K562 (cell line): Measurements from ENCODE around the gene TMEM131L. TPM values are rescaled to one million over a fixed set of nuclear protein-coding genes. Genes with fewer than 3 reads are reported as not detected.
A peak's percentile ranks its signal among the peaks of the same experiment; 100 is the strongest.

Experiments used
- ATAC-seq: fragments of 200-7000 bp; cut with Tn5 transposase; 3 replicates; pipeline ENCODE4 v1.9.1; 2020; ENCODE audit warnings: moderate library complexity
- BruUV-seq: library from RNA; stranded (reverse); fragments of 400-500 nt; replicated peaks from 2 replicates; lab custom pipeline; 2021; lab: Mats Ljungman, UMichigan
- CTCF ChIA-PET: fragments of 300-600 bp; formaldehyde crosslinking; extraction: SDS; loops from one replicate; lab custom pipeline; 2021; ENCODE audit warnings: low intra/inter-chr PET ratio; lab: Yijun Ruan, JAX
- POLR2A ChIA-PET: fragments of 300-600, 350-650 bp; sonication (Branson Sonifier 250); formaldehyde crosslinking; extraction: SDS; loops from one replicate; lab custom pipeline; 2021; ENCODE audit warnings: antibody characterized with exemption, inconsistent platforms; lab: Yijun Ruan, JAX
- DNase-seq, 4 experiments: peaks; one replicate each; pipeline versions ENCODE4 v3.0.0 to v3.0.0-alpha.2; 2011 to 2018; ENCODE audit warnings: low spot score in 3 of 4, mixed read lengths in 3 of 4; ENCODE audit errors: extremely low read depth in 1 of 4
- FAIRE-seq: peaks from 2 replicates; lab custom pipeline; 2011; peaks lifted over from hg19 to GRCh38; lab: Jason Lieb, UNC
- H2AFZ ChIP-seq: 2 replicates; pipeline ENCODE4 v1.6.0; 2011; ENCODE audit warnings: low read depth, low read length, control low read depth, inconsistent platforms
- H3K27ac ChIP-seq: fragments of 200-600 bp; 3 replicates; pipeline ENCODE4 v1.8.0; 2011; ENCODE audit warnings: low read depth, mild to moderate bottlenecking, control low read depth, inconsistent platforms, low read length, moderate library complexity, mixed read lengths; ENCODE audit errors: extremely low read depth
- H3K27me3 ChIP-seq, 2 experiments: fragments of 300-600 bp in 1 of 2; 2 replicates in 1 of 2; 3 replicates in 1 of 2; pipeline versions ENCODE4 v1.6.0 to v1.8.0; 2011; ENCODE audit warnings: inconsistent platforms in 2 of 2, low read length in 2 of 2, mild to moderate bottlenecking in 1 of 2, mixed read lengths in 1 of 2, moderate library complexity in 1 of 2; ENCODE audit not compliant: control insufficient read depth in 2 of 2, insufficient read depth in 2 of 2
- H3K36me3 ChIP-seq: fragments of 300-600 bp; 3 replicates; pipeline ENCODE4 v1.8.0; 2011; ENCODE audit warnings: mild to moderate bottlenecking, low read length, inconsistent platforms; ENCODE audit not compliant: control insufficient read depth, insufficient read depth
- H3K4me1 ChIP-seq, 2 experiments: fragments of 200-600 bp in 1 of 2; replicated peaks in 1 of 2; 2 replicates in 1 of 2; 3 replicates in 1 of 2; pipeline versions ENCODE4 v1.5.1 to v1.8.0; 2011; ENCODE audit warnings: inconsistent platforms in 2 of 2, low read length in 2 of 2, mild to moderate bottlenecking in 1 of 2, mixed read lengths in 1 of 2, moderate library complexity in 1 of 2; ENCODE audit not compliant: control insufficient read depth in 2 of 2, insufficient read depth in 2 of 2
- H3K4me2 ChIP-seq: 2 replicates; pipeline ENCODE4 v1.6.1; 2011; ENCODE audit warnings: low read length, control low read depth, inconsistent platforms, mixed read lengths; ENCODE audit not compliant: insufficient read depth
- H3K4me3 ChIP-seq: fragments of 200-600 bp; sonication (generic), shearing (Covaris generic); 2 replicates; pipeline ENCODE4 v1.5.1; 2016; ENCODE audit warnings: control low read depth, inconsistent platforms
- H3K79me2 ChIP-seq: fragments of 200-600 bp; 3 replicates; pipeline ENCODE4 v1.8.0; 2011; ENCODE audit warnings: low read length, inconsistent platforms; ENCODE audit not compliant: control insufficient read depth, insufficient read depth
- H3K9ac ChIP-seq, 2 experiments: 2 replicates each; pipeline versions ENCODE4 v1.6.0 to v1.6.1; 2011; ENCODE audit warnings: low read depth in 2 of 2, low read length in 2 of 2, control low read depth in 1 of 2, inconsistent platforms in 1 of 2, mild to moderate bottlenecking in 1 of 2, mixed read lengths in 1 of 2; ENCODE audit not compliant: insufficient read depth in 1 of 2
- H3K9me1 ChIP-seq: one replicate; pipeline ENCODE4 v1.6.0; 2011; ENCODE audit warnings: inconsistent platforms, mild to moderate bottlenecking, low read length, moderate library complexity; ENCODE audit not compliant: control insufficient read depth, insufficient read depth
- H3K9me3 ChIP-seq: replicated peaks from 2 replicates; pipeline ENCODE4 v1.5.1; 2011; ENCODE audit warnings: low read depth, low read length, inconsistent platforms; ENCODE audit not compliant: control insufficient read depth, insufficient read depth
- H4K20me1 ChIP-seq: replicated peaks from 2 replicates; pipeline ENCODE4 v1.6.1; 2011; ENCODE audit warnings: low read length, inconsistent platforms, mixed read lengths; ENCODE audit not compliant: control insufficient read depth, insufficient read depth
- FOXP1 ChIP-seq: sonication (generic); formaldehyde crosslinking; IDR thresholded peaks from 2 replicates; pipeline ENCODE4 v1.8.0; 2022; ENCODE audit warnings: mild to moderate bottlenecking, missing genetic modification reagents
- GABPA ChIP-seq: fragments of 200-800 bp; sonication (Bioruptor generic); conservative IDR thresholded peaks from 2 replicates; pipeline ENCODE4 v1.6.1; 2016; ENCODE audit warnings: low read depth, missing genetic modification characterization, missing compliant biosample characterization
- HSF4 ChIP-seq: fragments of 250-450 bp; sonication (Bioruptor Pico); IDR thresholded peaks from 2 replicates; pipeline ENCODE4 v2.1.2; 2022; ENCODE audit warnings: mild to moderate bottlenecking, moderate library complexity, borderline replicate concordance
- NFRKB ChIP-seq: fragments of 450-650 bp; IDR thresholded peaks from 2 replicates; pipeline ENCODE4 v1.6.1; 2016; ENCODE audit warnings: low read depth
- SRSF3 ChIP-seq: fragments of 200-400 bp; formaldehyde crosslinking; IDR thresholded peaks from 2 replicates; pipeline ENCODE4 v1.6.1; 2016; ENCODE audit warnings: mild to moderate bottlenecking, low read length, moderate library complexity; ENCODE audit not compliant: insufficient read depth
- ZBTB7A ChIP-seq: IDR thresholded peaks from 2 replicates; pipeline ENCODE4 v1.6.1; 2011; ENCODE audit warnings: low read depth, mild to moderate bottlenecking, low read length, moderate library complexity, borderline replicate concordance; ENCODE audit not compliant: control insufficient read depth
- ZFX ChIP-seq: sonication (generic); formaldehyde crosslinking; IDR thresholded peaks from 2 replicates; pipeline ENCODE4 v1.8.0; 2022; ENCODE audit warnings: mild to moderate bottlenecking, missing genetic modification reagents, moderate library complexity
- WGBS: fragments of 100-300 bp; shearing (Covaris generic); methylation state at CpG from one replicate; pipeline ENCODE4 v1.1.6; 2016; ENCODE audit warnings: low coverage, mixed read lengths; ENCODE audit not compliant: insufficient coverage; ENCODE audit errors: missing lambda C conversion rate; 5-methylcytosine and 5-hydroxymethylcytosine counted together
- in situ Hi-C: fragments of 300-500 bp; cut with MboI; formaldehyde crosslinking; loops from 4 replicates; pipeline ENCODE4 v1.15.0; 2018; ENCODE audit warnings: inconsistent platforms, mixed read lengths
- intact Hi-C: fragments of 100-400 bp; cut with micrococcal nuclease; formaldehyde crosslinking; loops from 2 replicates; pipeline ENCODE4 v1.14.2; 2022
- polyA plus RNA-seq, 8 experiments: library from polyadenylated mRNA; depleted of rRNA in 4 of 8; stranded (reverse) in 5 of 8; unstranded in 3 of 8; fragments of >200 nt; fragmentation: Nextera tagmentation in 2 of 8; fragmentation: Illumina TruSeq in 1 of 8; extraction: Ambion mirVana in 2 of 8; extraction: Trizol in 1 of 8; gene quantifications; 2 replicates each; pipeline versions ENCODE4 v1.2.1 to v1.2.3, GENCODE V29; 2011 to 2014; ENCODE audit warnings: inconsistent platforms in 1 of 8, missing spikeins in 1 of 8
- total RNA-seq, 7 experiments: library from RNA; depleted of rRNA in 6 of 7; stranded (reverse); fragments of >200 nt in 6 of 7; fragmentation: Illumina TruSeq in 2 of 7; extraction: Trizol in 2 of 7; gene quantifications; 2 replicates each; pipeline versions ENCODE4 v1.2.1 to v1.2.3, GENCODE V29; 2011 to 2021; ENCODE audit warnings: low replicate concordance in 1 of 7
- TF ChIP-seq, protein P1 (sequence below), 2 experiments: fragments of 450-650 bp in 1 of 2; sonication (generic) in 1 of 2; formaldehyde crosslinking; conservative IDR thresholded peaks; 2 replicates each; pipeline versions ENCODE4 v1.4.0 to v1.8.1; 2020 to 2022; ENCODE audit warnings: mild to moderate bottlenecking in 1 of 2, missing genetic modification reagents in 1 of 2
- TF ChIP-seq, protein P2 (sequence below): IDR thresholded peaks from 2 replicates; pipeline ENCODE4 v1.6.1; 2012; ENCODE audit warnings: low read depth, low read length, improper control_type of control experiment, borderline replicate concordance
- TF ChIP-seq, protein P3 (sequence below), 2 experiments: fragments of 250-450 bp in 1 of 2; fragments of 450-650 bp in 1 of 2; sonication (Bioruptor Pico) in 1 of 2; IDR thresholded peaks; 2 replicates each; pipeline versions ENCODE4 v1.6.1 to v1.8.0; 2016 to 2021; ENCODE audit warnings: mild to moderate bottlenecking in 2 of 2, moderate library complexity in 2 of 2, missing compliant biosample characterization in 1 of 2, missing genetic modification characterization in 1 of 2
- TF ChIP-seq, protein P4 (sequence below), 3 experiments: IDR thresholded peaks in 2 of 3; conservative IDR thresholded peaks in 1 of 3; 2 replicates each; pipeline ENCODE4 v1.5.1; 2011 to 2012; ENCODE audit warnings: low read length in 3 of 3, mild to moderate bottlenecking in 3 of 3, control low read depth in 2 of 3, improper control_type of control experiment in 1 of 3, inconsistent platforms in 1 of 3, low read depth in 1 of 3, mixed read lengths in 1 of 3, moderate library complexity in 1 of 3; ENCODE audit not compliant: insufficient read depth in 2 of 3
- TF ChIP-seq, protein P5 (sequence below): fragments of 450-650 bp; formaldehyde crosslinking; IDR thresholded peaks from 2 replicates; pipeline ENCODE4 v1.4.0; 2020; ENCODE audit warnings: mild to moderate bottlenecking, moderate library complexity

The TMEM131L gene
- total and polyA plus RNA-seq, 9 of the 15 experiments (the other 6 are each of a cell fraction or from before 2014, with no cell fraction given), result 1.2 to 20.8 (median 12.9) TPM

GRCh38 chr4:153465615-153466080, 512 bp upstream of the TMEM131L start:
- H3K36me3 ChIP-seq, result peaks cover 19% of the 10 kb centered on the region; the same call in 2 of the 3 replicates
- no peaks in the 10 kb centered on the region for H4K20me1 ChIP-seq
- peak overlapping the region; percentile 66 for H3K4me2 ChIP-seq
- peaks cover 43% of the 10 kb centered on the region for H3K79me2 ChIP-seq
- peak overlapping the region; percentile 80 to 91 for H3K9ac ChIP-seq
- peaks cover 3% of the 10 kb centered on the region for H3K9me1 ChIP-seq
- ChIA-PET CTCF (interaction anchor here (0.7 kb wide), 1 partner anchor 111 kb away, joined by 3 read pairs; no protein-coding TSS in a partner anchor), POLR2A (interaction anchor here (0.6 to 2.3 kb wide), 5 partner anchors 10 to 120 kb away, joined by 3 to 9 read pairs (median 4); no protein-coding TSS in a partner anchor)
- 4% methylated on average over 22 of the region's 31 CpGs for WGBS
- FAIRE-seq (no peak), ATAC-seq (peak; percentile 12), DNase-seq (peak; percentile 49 to 61 (median 58))
- H3K27ac ChIP-seq, result peak overlapping the region; percentile 86
- TSS peak; percentile 95 for BruUV-seq
- peaks cover 29 to 40% of the 10 kb centered on the region in 2 experiments for H3K4me1 ChIP-seq
- H3K4me3 ChIP-seq, result peak overlapping the region; percentile 39
- intact Hi-C loops, result loop anchor here (1.0 to 10.0 kb wide), 4 partner anchors 32 to 121 kb away; partner anchors contain the start of gene MND1
- no peaks in the 10 kb centered on the region for H3K9me3 ChIP-seq
- in situ Hi-C loops, result no loop called here
- no peaks in the 10 kb centered on the region for H3K27me3 ChIP-seq
- H2AFZ ChIP-seq, result peak overlapping the region; percentile 90
- TF ChIP-seq NFRKB (peak; percentile 57; the same call in 1 of the 2 replicates), SRSF3 (0 out of 2 replicates have a peak, but pooled peaks have one; percentile 41), ZFX (CRISPR knock-in tag) (peak; percentile 83), HSF4 (0 out of 2 replicates have a peak, but pooled peaks have one; percentile 51), FOXP1 (CRISPR knock-in tag) (peak; percentile 78), GABPA (tag) (peak; percentile 33; the same call in 1 of the 2 replicates), ZBTB7A (0 out of 2 replicates have a peak, but pooled peaks have one; percentile 33)
- TF ChIP-seq, protein P1, sequence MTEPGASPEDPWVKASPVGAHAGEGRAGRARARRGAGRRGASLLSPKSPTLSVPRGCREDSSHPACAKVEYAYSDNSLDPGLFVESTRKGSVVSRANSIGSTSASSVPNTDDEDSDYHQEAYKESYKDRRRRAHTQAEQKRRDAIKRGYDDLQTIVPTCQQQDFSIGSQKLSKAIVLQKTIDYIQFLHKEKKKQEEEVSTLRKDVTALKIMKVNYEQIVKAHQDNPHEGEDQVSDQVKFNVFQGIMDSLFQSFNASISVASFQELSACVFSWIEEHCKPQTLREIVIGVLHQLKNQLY (CRISPR knock-in tag; conservative IDR thresholded peaks at IDR 0.05), result no peak
- TF ChIP-seq, protein P2, sequence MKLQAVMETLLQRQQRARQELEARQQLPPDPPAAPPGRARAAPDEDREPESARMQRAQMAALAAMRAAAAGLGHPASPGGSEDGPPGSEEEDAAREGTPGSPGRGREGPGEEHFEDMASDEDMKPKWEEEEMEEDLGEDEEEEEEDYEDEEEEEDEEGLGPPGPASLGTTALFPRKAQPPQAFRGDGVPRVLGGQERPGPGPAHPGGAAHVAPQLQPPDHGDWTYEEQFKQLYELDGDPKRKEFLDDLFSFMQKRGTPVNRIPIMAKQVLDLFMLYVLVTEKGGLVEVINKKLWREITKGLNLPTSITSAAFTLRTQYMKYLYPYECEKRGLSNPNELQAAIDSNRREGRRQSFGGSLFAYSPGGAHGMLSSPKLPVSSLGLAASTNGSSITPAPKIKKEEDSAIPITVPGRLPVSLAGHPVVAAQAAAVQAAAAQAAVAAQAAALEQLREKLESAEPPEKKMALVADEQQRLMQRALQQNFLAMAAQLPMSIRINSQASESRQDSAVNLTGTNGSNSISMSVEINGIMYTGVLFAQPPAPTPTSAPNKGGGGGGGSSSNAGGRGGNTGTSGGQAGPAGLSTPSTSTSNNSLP, result no peak
- TF ChIP-seq, protein P3, sequence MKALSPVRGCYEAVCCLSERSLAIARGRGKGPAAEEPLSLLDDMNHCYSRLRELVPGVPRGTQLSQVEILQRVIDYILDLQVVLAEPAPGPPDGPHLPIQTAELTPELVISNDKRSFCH (CRISPR knock-in tag; IDR thresholded peaks at IDR 0.05), result no peak
- TF ChIP-seq, protein P3 (tag; IDR thresholded peaks at IDR 0.05), result peak; percentile 26; the same call in 1 of the 2 replicates
- TF ChIP-seq, protein P4, sequence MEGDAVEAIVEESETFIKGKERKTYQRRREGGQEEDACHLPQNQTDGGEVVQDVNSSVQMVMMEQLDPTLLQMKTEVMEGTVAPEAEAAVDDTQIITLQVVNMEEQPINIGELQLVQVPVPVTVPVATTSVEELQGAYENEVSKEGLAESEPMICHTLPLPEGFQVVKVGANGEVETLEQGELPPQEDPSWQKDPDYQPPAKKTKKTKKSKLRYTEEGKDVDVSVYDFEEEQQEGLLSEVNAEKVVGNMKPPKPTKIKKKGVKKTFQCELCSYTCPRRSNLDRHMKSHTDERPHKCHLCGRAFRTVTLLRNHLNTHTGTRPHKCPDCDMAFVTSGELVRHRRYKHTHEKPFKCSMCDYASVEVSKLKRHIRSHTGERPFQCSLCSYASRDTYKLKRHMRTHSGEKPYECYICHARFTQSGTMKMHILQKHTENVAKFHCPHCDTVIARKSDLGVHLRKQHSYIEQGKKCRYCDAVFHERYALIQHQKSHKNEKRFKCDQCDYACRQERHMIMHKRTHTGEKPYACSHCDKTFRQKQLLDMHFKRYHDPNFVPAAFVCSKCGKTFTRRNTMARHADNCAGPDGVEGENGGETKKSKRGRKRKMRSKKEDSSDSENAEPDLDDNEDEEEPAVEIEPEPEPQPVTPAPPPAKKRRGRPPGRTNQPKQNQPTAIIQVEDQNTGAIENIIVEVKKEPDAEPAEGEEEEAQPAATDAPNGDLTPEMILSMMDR (IDR thresholded peaks at IDR 0.05 in 2 of 3, conservative IDR thresholded peaks at IDR 0.05 in 1 of 3; ENCODE audit: insufficient read depth in 2 of 3, low read depth in 1 of 3, low read length in 3 of 3), result peak in 1 of 3 experiments; percentile 5; a peak in 1 of 6 replicates
- TF ChIP-seq, protein P5, sequence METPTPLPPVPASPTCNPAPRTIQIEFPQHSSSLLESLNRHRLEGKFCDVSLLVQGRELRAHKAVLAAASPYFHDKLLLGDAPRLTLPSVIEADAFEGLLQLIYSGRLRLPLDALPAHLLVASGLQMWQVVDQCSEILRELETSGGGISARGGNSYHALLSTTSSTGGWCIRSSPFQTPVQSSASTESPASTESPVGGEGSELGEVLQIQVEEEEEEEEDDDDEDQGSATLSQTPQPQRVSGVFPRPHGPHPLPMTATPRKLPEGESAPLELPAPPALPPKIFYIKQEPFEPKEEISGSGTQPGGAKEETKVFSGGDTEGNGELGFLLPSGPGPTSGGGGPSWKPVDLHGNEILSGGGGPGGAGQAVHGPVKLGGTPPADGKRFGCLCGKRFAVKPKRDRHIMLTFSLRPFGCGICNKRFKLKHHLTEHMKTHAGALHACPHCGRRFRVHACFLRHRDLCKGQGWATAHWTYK (CRISPR knock-in tag), result 0 out of 2 replicates have a peak, but pooled peaks have one; percentile 46
